ENCODE measurements around the gene PAQR7. TPM values are rescaled to one million over a fixed set of nuclear protein-coding genes. Genes with fewer than 3 reads are reported as not detected.
"Not testable (repeated sequence)": the region's sequence is repeated elsewhere in the genome, so short reads cannot be mapped to it uniquely, and the experiment has no call there.

PAQR7 gene
- total RNA-seq, 1 donor: 9.8 TPM

DNA sequence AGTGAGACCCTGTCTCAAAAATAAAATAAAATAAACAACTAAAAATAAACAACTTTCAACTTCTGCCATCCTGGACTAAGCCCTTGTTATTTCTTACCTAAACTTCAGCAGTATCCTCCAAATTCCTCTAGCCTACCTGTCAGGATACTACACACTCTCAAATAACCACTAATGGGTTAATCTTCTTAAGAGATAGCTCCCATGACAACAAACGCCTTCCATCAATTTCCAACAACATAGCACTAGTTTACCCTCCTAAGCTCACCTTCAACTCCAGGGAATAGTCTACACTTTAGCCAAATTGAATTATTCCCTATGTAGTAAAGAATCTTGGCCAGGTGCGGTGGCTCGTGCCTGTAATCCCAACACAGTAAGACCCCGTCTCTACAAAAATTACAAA is 27.6 kb downstream of the PAQR7 start:
- H3K9me3 ChIP-seq (ENCODE audit: low read depth, low read length): no peaks in the 10 kb centered on the region
- no peaks in the 10 kb centered on the region for H3K36me3 ChIP-seq (ENCODE audit: insufficient read depth, low read length)
- H3K4me2 ChIP-seq (ENCODE audit: insufficient read depth, low read length): no peak overlapping the region
- no peak for DNase-seq (ENCODE audit: insufficient read length, low spot score, missing footprints)
- no peak overlapping the region for H2AFZ ChIP-seq (ENCODE audit: low read length)
- no peak overlapping the region for H3K27ac ChIP-seq (ENCODE audit: low read depth, low read length)
- no peaks in the 10 kb centered on the region for H4K20me1 ChIP-seq (ENCODE audit: insufficient read depth, low read length)
- H3K4me3 ChIP-seq (ENCODE audit: insufficient read depth, low read length): no peak overlapping the region
- no peaks in the 10 kb centered on the region for H3K27me3 ChIP-seq (ENCODE audit: insufficient read depth, low read length)
- TF ChIP-seq, protein P1, sequence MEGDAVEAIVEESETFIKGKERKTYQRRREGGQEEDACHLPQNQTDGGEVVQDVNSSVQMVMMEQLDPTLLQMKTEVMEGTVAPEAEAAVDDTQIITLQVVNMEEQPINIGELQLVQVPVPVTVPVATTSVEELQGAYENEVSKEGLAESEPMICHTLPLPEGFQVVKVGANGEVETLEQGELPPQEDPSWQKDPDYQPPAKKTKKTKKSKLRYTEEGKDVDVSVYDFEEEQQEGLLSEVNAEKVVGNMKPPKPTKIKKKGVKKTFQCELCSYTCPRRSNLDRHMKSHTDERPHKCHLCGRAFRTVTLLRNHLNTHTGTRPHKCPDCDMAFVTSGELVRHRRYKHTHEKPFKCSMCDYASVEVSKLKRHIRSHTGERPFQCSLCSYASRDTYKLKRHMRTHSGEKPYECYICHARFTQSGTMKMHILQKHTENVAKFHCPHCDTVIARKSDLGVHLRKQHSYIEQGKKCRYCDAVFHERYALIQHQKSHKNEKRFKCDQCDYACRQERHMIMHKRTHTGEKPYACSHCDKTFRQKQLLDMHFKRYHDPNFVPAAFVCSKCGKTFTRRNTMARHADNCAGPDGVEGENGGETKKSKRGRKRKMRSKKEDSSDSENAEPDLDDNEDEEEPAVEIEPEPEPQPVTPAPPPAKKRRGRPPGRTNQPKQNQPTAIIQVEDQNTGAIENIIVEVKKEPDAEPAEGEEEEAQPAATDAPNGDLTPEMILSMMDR (IDR thresholded peaks at IDR 0.05; ENCODE audit: extremely low read depth, low read depth, low read length): no peak
- no peaks in the 10 kb centered on the region for H3K4me1 ChIP-seq (ENCODE audit: insufficient read depth, low read length)
- H3K79me2 ChIP-seq (ENCODE audit: insufficient read depth, low read length): no peaks in the 10 kb centered on the region

DNA sequence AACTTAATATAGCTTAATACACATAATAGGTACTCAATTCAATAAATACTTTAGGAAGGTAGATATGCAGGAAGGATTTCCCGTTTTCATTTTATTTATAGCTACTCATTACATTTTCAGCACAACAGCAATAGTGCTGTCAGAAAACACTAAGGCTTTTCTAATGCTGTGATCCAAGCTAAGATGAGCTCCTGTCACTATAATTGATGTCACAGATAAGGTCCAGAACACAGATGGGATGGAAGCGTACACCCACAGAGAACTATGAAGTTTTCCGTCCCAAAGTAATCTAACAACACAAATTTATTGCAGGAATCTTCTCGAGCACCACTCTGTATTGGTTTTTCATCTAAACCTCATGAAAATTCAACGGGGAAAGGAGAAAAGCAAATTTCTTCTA is 29.8 kb downstream of the PAQR7 start:
- H2AFZ ChIP-seq (ENCODE audit: low read length): no peak overlapping the region

DNA sequence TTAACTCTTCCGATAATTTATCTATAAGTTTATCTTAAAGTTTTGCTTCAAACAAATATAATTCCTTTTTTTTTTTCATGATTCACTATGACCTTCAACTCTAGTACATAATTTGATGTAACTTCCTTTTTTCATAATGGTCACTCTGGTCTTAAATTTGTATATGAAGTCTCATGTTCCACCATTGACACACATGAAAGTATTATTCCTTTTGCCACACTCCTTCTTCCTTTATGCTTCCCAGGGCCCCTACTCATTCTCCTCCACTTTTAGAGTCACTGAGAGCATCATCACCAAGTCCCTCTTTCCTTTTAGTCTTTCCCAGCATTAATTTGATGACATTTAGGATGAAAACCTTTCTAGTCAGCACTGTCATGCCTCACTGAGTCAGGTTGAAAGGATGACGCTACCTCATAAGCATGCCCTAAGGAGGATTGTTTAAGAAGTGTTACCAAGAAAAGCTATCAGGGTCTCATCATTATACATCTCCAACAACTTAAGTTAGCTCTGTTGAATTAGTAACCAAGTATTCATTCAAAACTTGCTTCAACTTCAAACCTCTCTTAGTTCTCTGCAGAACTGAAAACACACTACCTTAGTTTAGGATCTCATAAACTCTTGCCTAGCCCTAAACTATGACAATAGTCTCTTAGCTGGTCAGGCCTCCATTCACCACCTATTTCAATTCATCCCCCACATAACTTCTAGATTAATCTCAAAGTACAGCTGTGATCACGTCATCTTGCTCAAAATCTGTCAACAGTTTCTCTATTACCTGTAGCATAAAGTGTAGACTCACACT is 30.8 kb downstream of the PAQR7 start:
- Histone ChIP-seq H2AFZ (ENCODE audit: low read length) (no peak overlapping the region), H3K4me3 (ENCODE audit: insufficient read depth, low read length) (no peak overlapping the region), H3K9me3 (ENCODE audit: low read depth, low read length) (no peaks in the 10 kb centered on the region), H3K79me2 (ENCODE audit: insufficient read depth, low read length) (no peaks in the 10 kb centered on the region), H3K4me1 (ENCODE audit: insufficient read depth, low read length) (no peaks in the 10 kb centered on the region), H3K27ac (ENCODE audit: low read depth, low read length) (no peak overlapping the region), H3K36me3 (ENCODE audit: insufficient read depth, low read length) (no peaks in the 10 kb centered on the region), H3K27me3 (ENCODE audit: insufficient read depth, low read length) (no peaks in the 10 kb centered on the region), H4K20me1 (ENCODE audit: insufficient read depth, low read length) (no peaks in the 10 kb centered on the region), H3K4me2 (ENCODE audit: insufficient read depth, low read length) (no peak overlapping the region)
- TF ChIP-seq, protein P1 (IDR thresholded peaks at IDR 0.05; ENCODE audit: extremely low read depth, low read depth, low read length): no peak
- no peak for DNase-seq (ENCODE audit: insufficient read length, low spot score, missing footprints)

More for the DNA sequence above, 29.8 kb downstream of the PAQR7 start:
- Histone ChIP-seq H3K36me3 (ENCODE audit: insufficient read depth, low read length) (no peaks in the 10 kb centered on the region), H3K4me1 (ENCODE audit: insufficient read depth, low read length) (no peaks in the 10 kb centered on the region), H3K4me2 (ENCODE audit: insufficient read depth, low read length) (no peak overlapping the region), H3K9me3 (ENCODE audit: low read depth, low read length) (no peaks in the 10 kb centered on the region), H4K20me1 (ENCODE audit: insufficient read depth, low read length) (no peaks in the 10 kb centered on the region), H3K79me2 (ENCODE audit: insufficient read depth, low read length) (no peaks in the 10 kb centered on the region), H3K4me3 (ENCODE audit: insufficient read depth, low read length) (no peak overlapping the region), H3K27ac (ENCODE audit: low read depth, low read length) (no peak overlapping the region), H3K27me3 (ENCODE audit: insufficient read depth, low read length) (no peaks in the 10 kb centered on the region)
- DNase-seq (ENCODE audit: insufficient read length, low spot score, missing footprints): no peak
- TF ChIP-seq, protein P1 (IDR thresholded peaks at IDR 0.05; ENCODE audit: extremely low read depth, low read depth, low read length): no peak

DNA sequence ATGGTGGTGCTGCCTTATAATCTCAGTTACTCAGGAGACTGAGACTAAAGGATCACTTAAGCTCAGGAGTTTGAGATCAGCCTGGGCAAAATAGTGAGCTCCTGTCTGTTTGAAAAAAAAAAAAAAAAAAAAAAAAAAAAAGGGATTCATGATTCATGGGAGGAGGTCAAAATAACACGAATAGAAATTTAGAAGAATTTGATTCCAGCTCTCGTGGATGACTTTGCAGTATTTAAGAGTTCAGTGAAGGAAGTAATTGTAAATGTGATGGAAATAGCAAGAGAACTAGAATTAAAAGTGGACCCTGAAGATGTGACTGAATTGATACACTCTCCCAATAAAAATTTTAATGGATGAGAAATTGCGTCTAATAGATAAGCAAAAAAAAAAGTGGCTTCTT is 32.0 kb downstream of the PAQR7 start:
- DNase-seq (ENCODE audit: insufficient read length, low spot score, missing footprints): no peak
- no peaks in the 10 kb centered on the region for H3K36me3 ChIP-seq (ENCODE audit: insufficient read depth, low read length)
- H3K27me3 ChIP-seq (ENCODE audit: insufficient read depth, low read length): no peaks in the 10 kb centered on the region
- H2AFZ ChIP-seq (ENCODE audit: low read length): no peak overlapping the region
- H3K79me2 ChIP-seq (ENCODE audit: insufficient read depth, low read length): no peaks in the 10 kb centered on the region
- no peaks in the 10 kb centered on the region for H3K9me3 ChIP-seq (ENCODE audit: low read depth, low read length)
- no peaks in the 10 kb centered on the region for H4K20me1 ChIP-seq (ENCODE audit: insufficient read depth, low read length)
- H3K4me3 ChIP-seq (ENCODE audit: insufficient read depth, low read length): no peak overlapping the region
- TF ChIP-seq, protein P1 (IDR thresholded peaks at IDR 0.05; ENCODE audit: extremely low read depth, low read depth, low read length): no peak
- no peak overlapping the region for H3K27ac ChIP-seq (ENCODE audit: low read depth, low read length)
- no peaks in the 10 kb centered on the region for H3K4me1 ChIP-seq (ENCODE audit: insufficient read depth, low read length)
- no peak overlapping the region for H3K4me2 ChIP-seq (ENCODE audit: insufficient read depth, low read length)

DNA sequence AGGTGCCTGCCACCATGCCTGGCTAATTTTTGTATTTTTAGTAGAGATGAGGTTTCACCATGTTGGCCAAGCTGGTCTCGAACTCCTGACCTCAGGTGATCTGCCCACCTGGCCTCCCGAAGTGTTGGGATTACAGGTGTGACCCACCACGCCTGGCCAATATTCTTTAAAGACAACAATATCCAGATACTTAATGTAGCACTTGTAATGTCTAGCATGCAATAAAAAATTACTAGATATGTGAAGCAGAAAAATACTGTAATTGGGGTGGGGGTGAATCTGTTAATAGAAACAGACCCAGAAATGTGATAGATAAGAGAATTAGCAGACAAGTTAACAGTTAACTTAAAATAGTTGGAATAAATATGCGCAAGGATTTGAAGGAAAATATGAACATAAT is 35.7 kb downstream of the PAQR7 start:
- H3K9me3 ChIP-seq (ENCODE audit: low read depth, low read length); H2AFZ ChIP-seq (ENCODE audit: low read length); DNase-seq (ENCODE audit: insufficient read length, low spot score, missing footprints); H3K4me3 ChIP-seq (ENCODE audit: insufficient read depth, low read length); H4K20me1 ChIP-seq (ENCODE audit: insufficient read depth, low read length); H3K27ac ChIP-seq (ENCODE audit: low read depth, low read length); H3K79me2 ChIP-seq (ENCODE audit: insufficient read depth, low read length); H3K4me1 ChIP-seq (ENCODE audit: insufficient read depth, low read length); H3K4me2 ChIP-seq (ENCODE audit: insufficient read depth, low read length); H3K36me3 ChIP-seq (ENCODE audit: insufficient read depth, low read length); H3K27me3 ChIP-seq (ENCODE audit: insufficient read depth, low read length): not testable (repeated sequence)
